M059J (cell line): ENCODE results near the gene RGS1. TPM values are rescaled to one million over a fixed set of nuclear protein-coding genes. Genes with fewer than 3 reads are reported as not detected.
A peak's percentile ranks its signal among the peaks of the same experiment; 100 is the strongest.

Experiments used
- DNase-seq: peaks from one replicate; pipeline ENCODE4 v3.0.0-alpha.2; 2012; ENCODE audit warnings: low read depth
- total RNA-seq: library from RNA; depleted of rRNA; stranded (reverse); fragments of >200 nt; shearing (Covaris generic); gene quantifications from 2 replicates; pipeline ENCODE4 v1.2.3, GENCODE V29; 2014

RGS1 gene
- total RNA-seq, 1 experiment from 2014 or later: not detected

DNA sequence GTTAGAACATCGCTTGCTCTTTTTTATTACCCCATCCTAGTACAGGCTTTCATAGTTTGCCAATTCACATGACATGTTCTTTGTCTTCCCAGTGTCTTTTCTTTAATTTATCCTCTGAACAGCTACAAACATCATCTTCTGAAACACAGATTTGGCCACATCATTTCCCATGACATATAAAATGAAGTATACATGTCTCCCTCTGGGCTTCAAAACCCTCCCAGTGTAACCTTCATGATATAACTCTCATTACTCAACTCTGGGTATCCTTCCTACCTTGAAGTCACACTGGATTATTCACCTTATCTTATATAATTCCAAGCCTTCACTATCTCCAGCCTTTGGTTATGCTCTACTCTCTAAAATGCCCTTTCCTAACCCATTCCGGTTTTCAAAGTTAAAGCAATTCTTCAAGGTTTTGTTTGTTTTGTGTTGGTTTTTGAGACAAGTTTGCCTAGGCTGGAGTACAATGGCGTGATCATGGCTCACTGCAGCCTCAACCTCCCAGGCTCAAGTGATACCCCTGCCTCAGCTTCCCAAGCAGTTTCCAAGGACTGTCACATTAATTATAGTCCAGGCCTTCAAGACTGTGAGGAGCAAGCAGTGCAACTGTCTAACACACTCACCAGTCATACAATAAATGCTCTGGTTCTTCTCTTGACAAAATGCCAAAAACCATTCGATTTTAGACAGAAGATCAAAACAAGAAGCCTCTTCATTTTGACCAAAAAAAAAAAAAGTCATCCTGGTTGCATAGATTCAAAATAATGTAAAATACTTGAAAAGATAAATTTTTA, 5.8 kb downstream of the RGS1 start:
- DNase-seq: no peak

DNA sequence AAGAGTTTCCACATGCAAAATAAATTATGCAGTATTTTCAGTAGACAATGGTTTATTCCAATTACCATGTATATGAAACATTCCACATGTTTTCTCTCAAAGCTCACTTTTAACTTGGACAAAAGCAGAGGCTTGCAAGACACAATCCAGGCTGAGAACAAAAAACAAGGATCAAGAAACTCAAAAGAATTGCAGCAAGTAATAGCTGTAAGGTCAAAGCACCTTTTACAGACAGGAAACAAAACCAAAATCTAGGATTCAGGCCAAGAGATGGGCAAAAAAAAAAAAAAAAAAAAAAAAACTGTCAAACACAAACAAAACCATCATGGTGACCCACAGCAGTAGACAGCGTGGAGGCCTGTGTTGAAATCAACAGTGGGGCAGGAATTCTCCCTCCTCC, 9.3 kb downstream of the RGS1 start:
- peak; percentile 62 for DNase-seq

DNA sequence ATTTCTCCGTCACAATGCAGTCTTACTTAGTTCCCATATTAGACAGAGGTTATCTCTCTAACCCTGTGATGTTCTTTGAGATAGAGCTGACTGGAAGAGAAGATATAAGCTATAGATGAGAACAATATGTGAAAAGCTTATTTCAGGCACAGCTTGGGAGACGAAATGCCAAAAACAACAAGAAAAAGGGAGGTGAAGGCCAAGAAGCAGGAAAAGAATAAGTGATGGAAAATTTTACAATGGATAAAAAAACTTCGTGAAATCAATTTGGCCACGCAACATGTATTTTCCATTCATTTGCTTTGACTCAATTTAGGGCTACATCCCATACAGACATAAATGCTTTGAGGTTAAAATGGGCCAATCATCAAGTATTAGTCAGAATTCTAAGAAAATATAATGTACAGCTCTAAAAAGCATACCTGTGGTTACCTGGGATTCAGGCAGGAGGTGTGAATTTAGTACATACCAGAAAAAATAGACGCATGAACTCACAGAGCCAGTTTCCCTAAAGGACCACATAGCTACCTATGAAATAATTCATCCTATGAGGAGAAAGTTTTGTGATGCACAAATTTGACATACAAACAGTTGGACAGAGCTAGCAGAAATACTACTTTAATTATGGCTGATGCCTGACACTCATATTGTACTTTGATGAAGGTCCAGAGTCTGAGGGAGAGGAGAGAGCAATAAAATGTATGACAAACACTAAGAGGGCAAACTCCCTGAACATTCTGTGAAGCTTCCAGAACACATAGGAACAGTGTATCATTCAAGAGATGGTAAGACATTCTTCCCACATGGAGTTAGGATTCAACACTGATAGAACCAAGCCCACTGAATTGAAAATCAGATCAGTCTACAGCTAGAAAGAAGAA, 12.1 kb downstream of the RGS1 start:
- no peak for DNase-seq

DNA sequence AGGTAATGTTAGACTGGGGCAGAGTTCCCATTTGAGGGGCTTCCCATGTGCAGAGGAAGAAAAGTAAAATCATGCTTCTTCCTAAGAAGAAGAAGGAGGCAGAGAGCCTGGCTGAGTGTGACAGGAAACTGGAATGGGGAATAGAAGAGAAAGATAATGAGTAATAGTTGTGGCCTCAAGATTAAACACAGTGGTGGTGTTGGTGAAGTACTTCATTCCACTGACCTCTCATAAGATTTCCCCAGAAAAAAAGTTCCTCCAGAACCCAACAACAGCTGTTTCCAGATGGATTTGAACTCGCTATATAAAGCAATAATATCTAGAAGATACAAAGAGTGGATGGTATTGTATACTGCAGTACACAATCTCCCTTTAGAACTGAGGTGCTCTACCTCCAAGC, 13.0 kb downstream of the RGS1 start:
- DNase-seq: peak; percentile 47

DNA sequence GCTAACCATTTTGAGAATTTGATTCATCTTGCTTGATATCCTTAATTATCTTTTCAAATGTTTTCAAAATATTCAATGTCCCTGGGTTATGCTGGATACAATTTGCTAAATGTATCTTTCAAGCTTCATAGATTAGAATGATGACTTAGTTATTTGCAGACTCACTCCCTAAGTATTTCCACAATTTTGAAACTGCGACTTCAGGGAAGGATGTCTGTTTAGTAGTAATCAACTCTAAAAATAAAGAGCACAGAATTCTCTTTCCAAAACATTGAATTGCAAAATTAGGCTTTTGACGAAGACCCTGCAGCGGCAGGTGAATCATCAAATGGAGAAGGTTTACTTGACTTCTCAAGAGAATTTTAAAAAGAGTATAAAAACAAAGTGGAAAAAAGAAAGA, 14.2 kb downstream of the RGS1 start:
- no peak for DNase-seq

DNA sequence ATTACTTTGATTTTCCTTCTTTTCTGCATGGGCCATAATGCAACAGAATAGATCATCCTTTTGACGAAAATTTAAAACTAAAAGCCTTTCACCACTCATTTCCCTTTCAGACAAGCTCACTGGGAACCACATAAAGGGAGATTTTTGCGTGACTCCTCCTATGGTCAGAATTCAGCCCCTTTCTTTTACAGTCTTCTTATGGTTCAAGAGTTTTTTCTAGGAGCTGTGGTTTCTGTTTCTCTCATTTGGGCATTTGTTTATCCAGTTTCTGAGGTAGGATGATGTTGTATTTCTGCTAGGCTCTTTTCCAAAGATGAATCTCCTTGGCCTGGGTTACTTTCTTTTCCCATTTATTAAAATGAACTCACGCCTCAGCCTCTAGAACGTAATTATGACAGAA, 16.9 kb downstream of the RGS1 start:
- peak; percentile 44 for DNase-seq

DNA sequence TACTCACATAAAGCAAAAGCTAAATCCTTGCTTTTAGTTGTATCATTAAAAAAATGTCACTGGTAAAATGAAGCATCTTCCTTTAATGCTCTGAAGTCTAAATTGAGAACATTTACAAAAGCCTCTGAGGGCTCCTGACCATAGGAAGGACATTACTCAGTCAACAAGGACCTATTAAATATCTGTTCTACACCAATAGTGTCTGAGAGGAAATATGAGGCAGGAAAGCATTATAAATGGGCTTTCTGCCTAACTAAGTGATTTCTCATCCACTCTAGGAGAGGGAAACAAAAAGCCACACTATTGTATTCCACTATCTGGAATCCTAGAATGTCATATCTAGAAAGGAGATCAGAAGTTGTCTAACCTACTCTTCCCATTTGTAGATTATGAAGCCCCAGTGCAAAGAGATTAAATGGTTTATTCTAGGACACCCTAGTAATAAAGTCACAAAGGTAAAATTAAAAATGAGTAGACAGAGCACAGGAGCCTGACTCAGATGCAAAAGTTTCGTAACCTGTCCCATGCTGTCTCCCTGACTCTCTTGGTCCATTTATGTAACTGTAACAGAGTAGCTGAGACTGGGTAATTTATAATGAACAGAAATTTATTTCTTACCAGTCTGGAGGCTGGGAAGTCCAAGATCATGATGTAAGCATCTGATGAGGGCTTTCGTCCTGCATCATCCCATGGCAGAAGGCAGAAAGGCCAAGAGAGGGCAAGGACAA, 17.6 kb downstream of the RGS1 start:
- DNase-seq: peak; percentile 41

DNA sequence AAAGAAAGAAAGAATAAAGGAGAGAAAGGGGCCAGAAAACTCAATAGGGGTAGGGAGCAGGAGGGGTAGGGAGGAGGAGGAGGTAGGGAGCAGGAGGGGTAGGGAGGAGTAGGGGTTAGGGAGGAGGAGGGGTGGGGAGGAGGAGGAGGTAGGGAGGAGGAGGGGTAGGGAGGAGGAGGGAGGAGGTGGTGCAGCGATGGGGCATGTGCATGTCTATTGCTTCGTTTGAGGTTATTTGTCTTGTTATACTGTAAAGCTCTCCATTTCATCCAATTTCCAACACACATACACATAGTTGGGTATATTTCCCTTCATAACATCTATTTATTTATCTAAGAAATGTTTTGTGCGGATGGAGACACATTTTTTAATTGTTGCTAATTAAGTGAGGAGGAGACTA, 19.7 kb downstream of the RGS1 start:
- no peak for DNase-seq

DNA sequence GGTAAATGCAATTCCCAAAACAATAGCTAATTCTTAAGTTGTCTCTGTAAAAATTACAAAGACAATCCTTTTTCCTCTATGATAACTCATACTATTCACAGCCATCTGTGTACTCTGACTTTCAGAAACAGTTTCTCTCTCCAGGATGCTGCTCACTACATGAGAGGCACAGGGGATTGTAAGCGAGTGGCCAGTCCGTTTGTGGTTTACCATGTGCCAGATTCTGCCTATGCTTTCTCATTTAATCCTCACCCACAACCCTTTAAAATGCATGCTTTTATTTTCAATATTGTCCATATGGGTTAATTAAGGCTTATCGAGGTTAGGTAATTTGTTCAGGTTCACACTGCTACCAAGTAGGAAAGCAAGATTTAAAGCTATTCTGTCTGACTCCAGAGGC, 23.0 kb downstream of the RGS1 start:
- no peak for DNase-seq

DNA sequence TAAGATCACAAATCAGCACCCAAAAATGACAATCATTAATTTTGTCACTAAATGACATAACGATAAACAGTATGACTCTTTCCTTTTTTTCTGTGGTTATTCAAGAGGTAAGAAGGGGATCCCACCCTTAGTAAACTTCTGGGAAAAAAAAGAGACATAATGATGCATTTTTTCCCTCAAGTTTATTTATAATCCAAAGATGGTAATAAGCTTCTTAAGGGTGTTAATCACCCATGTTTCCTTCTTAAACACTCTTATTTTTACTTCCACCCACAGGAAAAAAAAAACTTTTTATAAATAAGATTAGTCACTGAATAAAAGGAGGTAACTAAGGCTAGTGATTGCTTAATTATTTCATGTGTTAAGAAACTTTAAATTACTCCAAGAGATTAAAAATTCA, 24.7 kb downstream of the RGS1 start:
- DNase-seq: no peak

DNA sequence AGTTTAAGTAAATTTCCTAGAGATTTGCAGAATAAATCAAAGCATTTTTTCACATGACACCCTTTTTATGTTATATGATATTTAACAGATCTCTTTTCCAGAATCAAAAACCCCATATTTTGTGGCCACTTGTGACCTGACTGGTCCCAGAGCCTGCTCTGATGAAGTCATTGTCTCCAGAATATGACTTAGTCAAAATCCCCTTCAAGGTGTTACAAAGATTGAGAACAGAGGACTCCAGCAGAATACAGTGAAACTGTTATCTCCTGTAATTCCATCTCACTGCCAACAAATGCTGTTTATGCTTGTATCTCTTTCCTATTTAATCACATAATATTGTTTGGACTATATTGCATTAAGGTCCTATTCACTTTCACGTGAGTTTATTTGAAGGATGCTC, 25.6 kb downstream of the RGS1 start:
- no peak for DNase-seq

DNA sequence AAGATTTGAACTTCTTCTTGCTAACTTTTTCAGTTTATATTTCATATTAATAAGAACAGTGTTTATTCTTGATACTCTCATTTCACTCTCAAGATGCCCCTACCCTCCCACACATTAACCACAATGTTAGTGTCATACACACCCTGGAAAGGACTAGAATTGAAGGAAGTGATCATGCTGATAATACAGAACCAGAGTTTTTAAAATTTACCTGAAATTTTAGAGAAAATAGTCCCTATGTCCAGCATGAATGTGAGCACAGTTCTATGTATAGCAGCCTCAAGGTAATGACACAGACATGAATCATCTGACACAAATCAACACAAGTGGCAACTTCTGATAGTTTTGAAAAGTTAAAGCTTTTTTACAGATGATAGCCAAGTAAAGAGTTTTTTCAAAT, 26.0 kb downstream of the RGS1 start:
- DNase-seq: peak; percentile 54

DNA sequence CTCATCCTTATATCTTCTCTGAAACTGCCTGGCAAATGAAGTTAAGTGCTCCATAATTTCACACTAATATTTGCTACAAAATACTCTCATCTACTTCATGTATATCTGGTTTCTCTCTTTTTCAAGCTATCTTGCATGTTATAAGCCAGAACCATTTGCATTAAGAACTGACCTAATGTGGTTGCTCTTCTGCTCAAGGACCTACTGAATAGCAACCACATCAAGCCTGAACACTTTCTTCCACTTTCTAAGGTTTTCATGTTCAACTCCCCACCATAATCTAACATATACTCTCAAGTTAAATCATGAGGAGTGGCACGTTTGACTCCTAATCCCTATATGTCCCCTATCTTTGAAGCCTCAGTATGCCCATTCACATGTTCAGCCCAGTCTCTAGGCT, 27.2 kb downstream of the RGS1 start:
- no peak for DNase-seq

DNA sequence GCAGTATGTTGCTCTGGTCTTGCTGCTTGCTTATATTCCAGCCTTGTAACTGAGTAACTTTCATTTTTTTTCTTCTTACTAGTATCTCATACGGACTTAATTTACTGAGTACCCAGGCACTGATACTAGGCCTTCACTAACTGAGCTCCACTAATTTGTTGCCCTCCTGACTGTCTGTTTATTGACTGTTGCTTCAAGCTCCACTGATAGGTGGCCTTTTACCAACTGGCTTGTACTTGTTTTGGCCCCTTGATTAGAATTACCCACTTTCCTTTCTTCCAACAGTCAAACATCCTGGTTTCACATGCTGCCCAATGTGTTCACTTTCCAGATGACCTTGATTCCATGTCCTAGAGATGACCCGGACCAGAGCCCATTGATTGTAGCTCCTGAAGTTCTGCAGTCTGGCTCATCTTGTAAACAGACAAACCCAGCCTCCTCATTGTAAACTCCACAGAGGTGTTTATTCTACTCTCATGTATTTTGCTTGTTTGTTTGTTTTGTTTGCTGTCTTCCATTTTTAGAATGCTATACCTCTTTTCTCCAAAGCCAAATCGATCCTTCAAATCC, 27.7 kb downstream of the RGS1 start:
- DNase-seq: no peak

DNA sequence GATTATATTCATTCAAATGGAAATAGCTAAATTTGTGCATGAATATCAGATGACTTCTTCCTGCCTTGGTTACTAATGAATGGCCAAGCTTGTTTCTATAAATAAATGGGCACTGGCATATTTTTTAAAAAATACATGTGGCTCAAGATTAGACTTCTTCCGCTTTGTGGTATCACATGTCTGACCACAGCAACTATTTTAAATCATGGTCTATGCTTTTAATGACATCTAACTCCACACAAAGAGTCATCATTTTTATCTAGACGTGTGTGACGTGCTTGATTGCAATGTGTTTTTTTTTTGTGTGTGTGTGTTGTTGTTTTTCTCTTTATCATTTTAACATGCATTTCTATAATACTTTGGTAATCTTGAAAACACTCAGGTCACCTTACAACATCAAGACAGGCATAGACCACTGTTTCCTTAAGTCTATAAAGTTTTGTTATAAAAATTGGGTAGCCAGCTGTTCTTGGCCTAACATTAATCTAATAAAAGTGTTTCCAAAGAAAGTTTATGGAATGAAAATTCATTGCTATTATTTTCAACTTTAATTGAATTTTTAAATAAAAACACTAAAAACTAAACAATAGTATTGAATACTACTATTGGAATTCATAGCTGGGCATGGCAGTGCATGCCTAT, 29.5 kb downstream of the RGS1 start:
- DNase-seq: peak; percentile 77

DNA sequence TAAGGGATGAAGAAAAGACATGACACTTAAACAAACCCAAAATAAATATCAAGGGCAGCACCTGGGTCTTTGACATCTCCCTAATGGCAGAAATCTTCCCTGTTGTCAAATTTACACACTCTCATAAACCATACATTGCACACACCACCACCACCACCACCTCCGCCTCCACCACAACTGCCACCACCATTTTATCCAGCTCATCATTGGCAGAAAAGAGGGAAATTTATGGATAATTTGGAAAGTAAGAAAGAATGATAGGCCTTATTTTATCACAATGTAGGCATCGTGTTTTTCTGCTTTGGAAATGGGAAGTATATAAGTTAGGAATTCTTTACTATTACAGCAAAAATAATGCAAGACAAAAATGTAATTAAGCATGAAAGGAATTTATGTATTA, 33.1 kb downstream of the RGS1 start:
- no peak for DNase-seq

DNA sequence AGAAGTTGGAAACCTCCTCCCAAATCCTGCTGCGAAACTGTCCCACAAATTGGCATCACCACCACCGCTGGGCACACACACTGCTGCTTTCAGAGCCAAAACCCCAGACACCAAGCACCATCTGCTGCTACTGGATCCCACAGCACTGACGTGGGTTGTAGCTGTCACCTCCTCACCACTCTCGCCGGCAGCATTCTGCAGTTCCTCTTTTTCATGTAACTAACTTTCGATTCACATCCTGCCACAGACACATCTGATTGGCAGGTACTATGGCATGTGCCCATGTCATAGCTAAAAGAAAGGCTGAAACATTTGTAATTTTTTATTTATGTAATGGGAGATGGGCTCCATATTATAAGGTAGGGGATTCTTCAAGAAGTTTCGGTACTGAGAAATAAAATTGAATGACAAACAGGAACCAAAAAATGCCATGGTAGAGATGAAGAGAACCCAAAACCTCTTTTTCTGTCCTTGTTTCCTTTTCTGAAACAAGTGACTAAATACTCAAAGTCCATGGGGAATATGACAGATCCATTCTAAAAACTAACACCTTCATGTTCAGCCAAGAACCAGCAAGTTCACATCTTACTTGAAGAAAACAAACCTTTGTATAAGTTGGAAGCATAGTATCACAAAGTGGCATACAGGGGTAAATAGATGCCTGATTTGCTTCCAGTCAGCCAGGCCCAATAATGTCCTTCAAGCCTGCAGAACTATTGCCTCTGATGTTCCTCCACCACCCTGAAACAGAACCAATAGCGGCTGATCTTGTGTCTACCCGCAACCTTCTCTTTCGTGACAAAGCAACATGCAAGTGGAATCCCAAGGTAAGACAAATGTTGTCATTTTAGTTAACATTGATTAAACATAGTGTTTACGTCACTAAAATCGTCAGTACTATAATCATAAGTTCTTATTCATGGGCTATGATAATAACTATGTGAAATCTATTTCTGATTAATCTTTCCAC, 33.8 kb downstream of the RGS1 start:
- peak; percentile 29 for DNase-seq

DNA sequence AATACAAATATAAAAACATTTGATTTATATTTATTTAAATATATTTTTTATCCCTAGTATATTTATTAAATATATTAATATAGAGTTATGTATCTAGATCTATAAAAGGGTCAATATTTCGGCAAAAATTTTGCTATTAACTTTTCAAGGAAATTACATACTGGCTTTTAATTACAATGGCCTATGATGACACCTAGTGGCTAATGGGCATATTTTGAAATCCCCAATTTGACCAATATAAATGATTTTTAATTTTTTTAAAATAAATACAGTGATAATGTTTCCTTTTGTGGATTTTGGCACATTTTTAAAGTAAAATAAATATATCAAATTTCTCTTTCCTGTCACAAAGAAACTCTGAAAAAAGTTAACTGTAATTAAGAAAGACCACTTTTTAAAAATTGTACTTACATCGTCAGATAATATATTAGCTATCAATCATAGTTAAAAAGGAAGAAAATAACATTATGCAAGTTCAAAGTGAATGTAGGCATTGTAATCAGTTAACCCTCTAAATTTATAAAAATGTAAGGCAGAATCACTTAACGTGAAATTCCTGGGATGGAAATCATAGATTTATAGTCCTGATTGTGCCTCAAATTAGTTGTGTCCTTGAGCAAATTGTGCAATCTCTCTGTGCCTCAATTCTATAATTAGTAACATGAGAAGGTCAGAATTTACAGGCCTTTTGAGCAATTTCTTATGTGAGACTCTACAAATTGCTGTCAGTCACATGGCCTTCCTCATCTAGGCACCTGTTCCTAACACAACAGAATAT, 34.7 kb downstream of the RGS1 start:
- DNase-seq: peak; percentile 36

DNA sequence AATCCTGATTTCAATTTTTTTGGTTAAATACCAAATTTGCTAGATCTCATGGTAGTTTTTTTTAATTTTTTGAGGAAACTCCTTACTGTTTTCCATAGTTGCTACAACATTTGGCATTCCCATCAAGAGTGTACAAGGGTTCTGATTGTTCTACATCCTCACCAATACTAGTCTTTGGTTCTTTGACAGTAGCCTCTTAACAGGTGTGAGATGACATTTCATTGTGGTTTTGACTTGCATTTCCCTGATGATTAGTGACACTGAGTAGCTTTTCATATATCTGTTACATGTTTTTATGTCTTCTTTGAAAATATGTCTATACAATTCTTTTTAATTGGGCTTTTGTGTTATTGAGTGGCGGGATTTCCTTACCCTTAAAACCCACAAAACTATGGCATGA, 39.5 kb downstream of the RGS1 start:
- no peak for DNase-seq
